Right cardiac atrium (tissue), 5 donors: Measurements from ENCODE around the gene STING1. TPM values are rescaled to one million over a fixed set of nuclear protein-coding genes. Genes with fewer than 3 reads are reported as not detected.
"Not testable (repeated sequence)": the region's sequence is repeated elsewhere in the genome, so short reads cannot be mapped to it uniquely, and the experiment has no call there.

Source experiments
- ATAC-seq, 2 donors: fragments of 200-7000 bp; cut with Tn5 transposase; one replicate each; pipeline versions ENCODE4 v1.8.0 to v1.9.1; 2020; ENCODE audit warnings: moderate library complexity in 2 of 2, mild to moderate bottlenecking in 1 of 2
- DNase-seq, 3 donors: peaks; one replicate each; pipeline ENCODE4 v3.0.0-alpha.2; 2020
- H3K27ac ChIP-seq: one replicate; pipeline ENCODE4 v1.5.1; 2013; ENCODE audit warnings: mild to moderate bottlenecking, low read length, control low read depth, moderate library complexity
- H3K27me3 ChIP-seq: one replicate; pipeline ENCODE4 v1.6.1; 2013; ENCODE audit not compliant: control insufficient read depth, insufficient read depth
- H3K4me1 ChIP-seq: one replicate; pipeline ENCODE4 v1.6.1; 2013; ENCODE audit warnings: low read length; ENCODE audit not compliant: control insufficient read depth, insufficient read depth
- H3K4me3 ChIP-seq: one replicate; pipeline ENCODE4 v1.5.1; 2013; ENCODE audit warnings: low read length, control low read depth
- H3K9me3 ChIP-seq: one replicate; pipeline ENCODE4 v1.6.1; 2013; ENCODE audit warnings: low read length; ENCODE audit not compliant: control insufficient read depth
- WGBS: extraction: QIAGEN DNeasy Blood & Tissue Kit; methylation state at CpG from one replicate; pipeline ENCODE4 v1.1.7; 2013; 5-methylcytosine and 5-hydroxymethylcytosine counted together
- intact Hi-C, 4 donors: fragments of 100-400 bp; cut with DNase I; formaldehyde crosslinking; loops; one replicate each; pipeline versions ENCODE4 v1.11.0 to v1.14.0; 2022 to 2023
- polyA plus RNA-seq: library from polyadenylated mRNA; stranded (reverse); fragments of 200-250 nt; gene quantifications from one replicate; pipeline ENCODE4 v1.2.3, GENCODE V29; 2013
- total RNA-seq, 4 donors: library from RNA; stranded (reverse); fragmentation: NEBNext Ultra II Directional; extraction: Animal tissue kit (Norgen Biotek cat#: 25700); gene quantifications; one replicate each; pipeline ENCODE4 v1.2.1, GENCODE V29; 2021
- donor health status: healthy with polysubstance abuse.
- donor health status: DM: no; HTN: yes; CAD: no.
- donor health status: DM: no; HTN: no; CAD: no.
- donor health status: DM: no; HTN: yes; CAD: no; lungs with severe emphysema.
- donor health status: DM: yes; HTN: yes; CAD: no.

The STING1 gene
- total and polyA plus RNA-seq, 5 donors: 47.9 to 125 (median 90.9) TPM

DNA sequence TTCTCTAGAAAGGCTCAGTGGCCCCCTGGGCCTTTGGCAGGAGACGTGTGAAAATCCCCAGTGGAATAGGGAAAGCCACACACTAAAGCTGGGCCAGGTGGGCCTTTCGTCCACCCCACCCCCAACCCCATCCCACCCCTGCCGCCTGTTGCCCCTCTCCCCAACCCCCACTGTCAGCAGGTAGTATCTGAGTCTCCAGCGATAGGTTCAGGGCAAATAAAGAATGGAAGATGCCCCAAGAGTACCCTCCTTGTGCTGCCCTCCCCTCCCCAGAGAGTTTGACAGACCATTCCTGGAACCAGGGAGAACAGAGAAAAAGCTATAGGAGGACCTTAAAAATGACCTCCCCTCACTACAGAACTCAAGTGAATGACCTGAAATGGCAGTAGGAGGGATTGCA is 41.9 kb upstream of the STING1 start:
- ATAC-seq (no peak), DNase-seq (no peak)
- no peaks in the 10 kb centered on the region for H3K4me1 ChIP-seq
- H3K27me3 ChIP-seq: no peaks in the 10 kb centered on the region
- H3K9me3 ChIP-seq: no peaks in the 10 kb centered on the region
- no peak overlapping the region for H3K4me3 ChIP-seq
- intact Hi-C loops: no loop called here
- H3K27ac ChIP-seq: no peak overlapping the region
- 65% methylated on average over 4 of the region's 4 CpGs for WGBS

- Histone ChIP-seq H3K9me3 (no peaks in the 10 kb centered on the region), H3K4me1 (no peaks in the 10 kb centered on the region), H3K4me3 (no peak overlapping the region), H3K27me3 (no peaks in the 10 kb centered on the region), H3K27ac (no peak overlapping the region)
- DNase-seq (no peak), ATAC-seq (no peak)
- intact Hi-C loops: no loop called here
- 78% methylated on average over 10 of the region's 10 CpGs for WGBS
These were observed 41.3 kb upstream of the STING1 start for GRCh38 chr5:139523635-139524445.

- intact Hi-C loops: loop anchor here in 1 of 4 donors (5.0 kb wide), 1 partner anchor 36 kb away; the partner anchor contains the start of gene STING1
- peak; percentile 91 to 97 (median 97) for DNase-seq
- 3% methylated on average over 56 of the region's 56 CpGs for WGBS
- peak overlapping the region; percentile 94 for H3K27ac ChIP-seq
- H3K9me3 ChIP-seq: no peaks in the 10 kb centered on the region
- H3K4me3 ChIP-seq: peak overlapping the region; percentile 45
- H3K4me1 ChIP-seq: no peaks in the 10 kb centered on the region
- H3K27me3 ChIP-seq: no peaks in the 10 kb centered on the region
- peak; percentile 91 to 93 for ATAC-seq
These were observed 35.4 kb upstream of the STING1 start for GRCh38 chr5:139517683-139518564.

DNA sequence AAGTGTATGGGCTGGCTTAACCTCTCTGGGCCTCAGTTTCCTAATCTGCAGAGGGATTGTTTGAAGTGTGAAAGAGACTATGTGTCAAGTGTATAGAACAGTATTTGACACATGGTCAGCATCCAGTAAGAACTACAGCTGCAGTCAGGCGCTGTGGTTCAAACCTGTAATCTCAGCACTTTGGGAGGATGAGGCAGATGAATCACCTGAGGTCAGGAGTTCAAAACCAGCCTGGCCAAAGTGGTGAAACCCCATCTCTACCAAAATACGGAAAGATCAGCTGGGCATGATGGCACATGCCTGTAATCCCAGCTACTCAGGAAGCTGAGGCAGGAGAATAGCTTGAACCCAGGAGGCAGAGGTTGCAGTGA is 31.9 kb upstream of the STING1 start:
- 88% methylated on average over 2 of the region's 2 CpGs for WGBS
- intact Hi-C loops: loop anchor here in 2 of 4 donors (5.0 kb wide), 1 partner anchor 92 kb away; no protein-coding TSS in a partner anchor
- Histone ChIP-seq H3K27ac (no peak overlapping the region), H3K9me3 (no peaks in the 10 kb centered on the region), H3K4me1 (no peaks in the 10 kb centered on the region), H3K27me3 (no peaks in the 10 kb centered on the region), H3K4me3 (no peak overlapping the region)
- DNase-seq (no peak), ATAC-seq (no peak)

GRCh38 chr5:139513852-139514485 is 31.4 kb upstream of the STING1 start:
- H3K4me3 ChIP-seq: no peak overlapping the region
- DNase-seq (no peak), ATAC-seq (no peak)
- intact Hi-C loops: loop anchor here (1.0 to 5.0 kb wide), 3 partner anchors 91 to 92 kb away; no protein-coding TSS in a partner anchor
- H3K9me3 ChIP-seq: no peaks in the 10 kb centered on the region
- H3K27me3 ChIP-seq: no peaks in the 10 kb centered on the region
- H3K4me1 ChIP-seq: no peaks in the 10 kb centered on the region
- peak overlapping the region; percentile 24 for H3K27ac ChIP-seq
- WGBS: 78% methylated on average over 6 of the region's 6 CpGs

GRCh38 chr5:139513434-139513833 is 30.9 kb upstream of the STING1 start:
- ATAC-seq (peak; percentile 83 to 86), DNase-seq (peak; percentile 87 to 94 (median 90))
- not testable (repeated sequence) for H3K4me1 ChIP-seq, H3K27me3 ChIP-seq, H3K4me3 ChIP-seq, H3K27ac ChIP-seq, H3K9me3 ChIP-seq
- WGBS: 63% methylated on average over 5 of the region's 5 CpGs
- intact Hi-C loops: loop anchor here (1.0 to 5.0 kb wide), 3 partner anchors 91 kb away; no protein-coding TSS in a partner anchor

- H3K9me3 ChIP-seq: no peaks in the 10 kb centered on the region
- intact Hi-C loops: loop anchor here (1.0 to 5.0 kb wide), 3 partner anchors 90 to 91 kb away; no protein-coding TSS in a partner anchor
- H3K27me3 ChIP-seq: no peaks in the 10 kb centered on the region
- DNase-seq (no peak), ATAC-seq (no peak)
- no peaks in the 10 kb centered on the region for H3K4me1 ChIP-seq
- no peak overlapping the region for H3K27ac ChIP-seq
- no peak overlapping the region for H3K4me3 ChIP-seq
- WGBS: 65% methylated on average over 6 of the region's 6 CpGs
These were observed 30.3 kb upstream of the STING1 start for GRCh38 chr5:139512786-139513390.

DNA sequence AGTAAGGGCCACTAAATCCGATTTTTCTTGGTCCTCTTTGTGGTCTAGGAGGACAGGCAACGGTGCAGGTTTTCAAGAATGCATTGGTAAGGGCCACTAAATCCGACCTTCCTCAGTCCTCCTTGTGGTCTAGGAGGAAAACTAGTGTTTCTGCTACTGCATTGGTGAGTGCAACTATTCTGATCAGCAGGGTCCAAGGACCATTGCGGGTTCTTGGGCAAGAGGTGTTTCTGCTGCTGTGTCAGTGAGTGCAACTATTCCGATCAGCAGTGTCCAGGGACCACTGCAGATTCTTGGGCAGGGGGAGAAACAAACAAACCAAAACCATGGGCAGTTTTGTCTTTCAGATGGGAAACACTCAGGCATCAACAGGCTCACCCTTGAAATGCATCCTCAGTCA is 22.2 kb upstream of the STING1 start:
- H3K4me1 ChIP-seq, ATAC-seq, intact Hi-C loops, H3K9me3 ChIP-seq, H3K4me3 ChIP-seq, H3K27me3 ChIP-seq, H3K27ac ChIP-seq, DNase-seq: not testable (repeated sequence)
- 78% methylated on average over 5 of the region's 5 CpGs for WGBS

- DNase-seq, intact Hi-C loops, ATAC-seq, H3K4me3 ChIP-seq, H3K27me3 ChIP-seq, H3K9me3 ChIP-seq, H3K27ac ChIP-seq, H3K4me1 ChIP-seq: not testable (repeated sequence)
- 81% methylated on average over 15 of the region's 15 CpGs for WGBS
These were observed 21.3 kb upstream of the STING1 start for GRCh38 chr5:139503879-139504278.

DNA sequence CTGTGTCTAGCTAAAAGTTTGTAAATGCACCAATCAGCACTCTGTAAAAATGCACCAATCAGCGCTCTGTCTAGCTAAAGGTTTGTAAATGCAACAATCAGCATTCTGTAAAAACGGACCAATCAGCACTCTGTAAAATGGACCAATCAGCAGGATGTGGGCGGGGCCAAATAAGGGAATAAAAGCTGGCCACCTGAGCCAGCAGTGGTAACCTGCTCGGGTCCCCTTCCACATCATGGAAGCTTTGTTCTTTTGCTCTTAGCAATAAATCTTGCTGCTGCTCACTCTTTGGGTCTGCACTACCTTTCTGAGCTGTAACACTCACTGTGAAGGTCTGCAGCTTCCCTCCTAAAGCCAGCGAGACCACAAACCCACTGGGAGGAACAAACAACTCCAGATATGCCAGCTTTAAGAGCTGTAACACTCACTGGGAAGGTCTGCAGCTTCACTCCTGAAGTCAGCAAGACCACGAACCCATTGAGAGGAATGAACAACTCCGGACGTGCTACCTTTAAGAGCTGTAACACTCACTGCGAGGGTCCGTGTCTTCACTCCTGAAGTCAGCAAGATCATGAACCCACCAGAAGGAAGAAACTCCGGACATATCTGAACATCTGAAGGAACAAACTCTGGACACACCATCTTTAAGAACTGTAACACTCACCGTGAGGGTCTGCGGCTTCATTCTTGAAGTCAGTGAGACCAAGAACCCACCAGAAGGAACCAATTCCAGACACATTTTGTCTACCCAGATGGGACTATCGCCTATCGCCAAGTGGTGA is 20.7 kb upstream of the STING1 start:
- 91% methylated on average over 15 of the region's 15 CpGs for WGBS
- ATAC-seq, H3K27me3 ChIP-seq, H3K4me3 ChIP-seq, H3K4me1 ChIP-seq, DNase-seq, H3K9me3 ChIP-seq, intact Hi-C loops, H3K27ac ChIP-seq: not testable (repeated sequence)
